Measurements from ENCODE around the gene DOCK7. TPM values are rescaled to one million over a fixed set of nuclear protein-coding genes. Genes with fewer than 3 reads are reported as not detected.

Gene DOCK7
- polyA plus RNA-seq, 3 donors from 2014 or later: 0.55 to 1.6 (median 1.5) TPM

GRCh38 chr1:62417351-62417999 is 270.7 kb downstream of the DOCK7 start:
- no peak for DNase-seq
- Mint-ChIP-seq H3K4me3 (no peak overlapping the region), H3K4me1 (no peaks in the 10 kb centered on the region), H3K9me3 (no peaks in the 10 kb centered on the region), H3K36me3 (no peaks in the 10 kb centered on the region), H3K27ac (no peak overlapping the region), H3K27me3 (ENCODE audit: low read depth in 3 of 3) (peaks cover 0 to 8% (median 4%) of the 10 kb centered on the region in 3 donors)

- H3K27ac Mint-ChIP-seq: no peak overlapping the region
- H3K9me3 Mint-ChIP-seq: no peaks in the 10 kb centered on the region
- no peak overlapping the region for H3K4me3 Mint-ChIP-seq
- no peak for DNase-seq
- H3K27me3 Mint-ChIP-seq (ENCODE audit: low read depth in 3 of 3): peaks cover 2 to 4% (median 3%) of the 10 kb centered on the region in 3 donors
- no peaks in the 10 kb centered on the region for H3K36me3 Mint-ChIP-seq
- H3K4me1 Mint-ChIP-seq: no peaks in the 10 kb centered on the region
Measured at GRCh38 chr1:62415687-62416086, 272.5 kb downstream of the DOCK7 start.

- no peak overlapping the region for H3K27ac Mint-ChIP-seq
Measured at GRCh38 chr1:62407398-62408009, 280.7 kb downstream of the DOCK7 start.

GRCh38 chr1:62406576-62406975 is 281.6 kb downstream of the DOCK7 start:
- no peak overlapping the region for H3K27ac Mint-ChIP-seq
- H3K9me3 Mint-ChIP-seq: no peaks in the 10 kb centered on the region
- no peak overlapping the region for H3K4me3 Mint-ChIP-seq
- no peaks in the 10 kb centered on the region for H3K36me3 Mint-ChIP-seq
- peaks cover 0 to 7% (median 1%) of the 10 kb centered on the region in 3 donors for H3K27me3 Mint-ChIP-seq (ENCODE audit: low read depth in 3 of 3)
- DNase-seq: no peak
- no peaks in the 10 kb centered on the region for H3K4me1 Mint-ChIP-seq

More at GRCh38 chr1:62407398-62408009, 280.7 kb downstream of the DOCK7 start:
- Mint-ChIP-seq H3K4me1 (no peaks in the 10 kb centered on the region), H3K36me3 (no peaks in the 10 kb centered on the region), H3K4me3 (no peak overlapping the region), H3K27me3 (ENCODE audit: low read depth in 3 of 3) (peaks cover 0 to 7% (median 4%) of the 10 kb centered on the region in 3 donors), H3K9me3 (no peaks in the 10 kb centered on the region)
- peak; percentile 14 to 30 (median 19) for DNase-seq

- Mint-ChIP-seq H3K4me1 (no peaks in the 10 kb centered on the region), H3K27me3 (ENCODE audit: low read depth in 3 of 3) (peaks cover 0 to 5% (median 1%) of the 10 kb centered on the region in 3 donors), H3K4me3 (no peak overlapping the region), H3K9me3 (no peaks in the 10 kb centered on the region), H3K36me3 (no peaks in the 10 kb centered on the region), H3K27ac (no peak overlapping the region)
- no peak for DNase-seq
Measured at GRCh38 chr1:62405247-62405646, 282.9 kb downstream of the DOCK7 start.

Other genes starting within 250 kb of the DOCK7 start
- gene ANGPTL3, start 90.9 kb downstream of the DOCK7 start, polyA plus RNA-seq: not detected
- gene ATG4C, start 95.7 kb upstream of the DOCK7 start, polyA plus RNA-seq: 10 to 100 TPM in 2 of 3 donors, 1 to 10 TPM in 1; 8.0 to 13.7 (median 12.0) TPM

Measured in immature natural killer cell (primary cell).